Esophagus muscularis mucosa (tissue), 3 donors: ENCODE results near the gene TTC4.

ENCODE experiments used
- CTCF ChIP-seq, 3 experiments: fragments of 200-600 bp in 2 of 3; fragments of 450-650 bp in 1 of 3; sonication (generic) in 2 of 3; IDR thresholded peaks; one replicate each; pipeline ENCODE4 v1.5.1; 2017 to 2019; ENCODE audit warnings: antibody characterized with exemption in 3 of 3, mild to moderate bottlenecking in 2 of 3, moderate library complexity in 1 of 3
- POLR2A ChIP-seq: fragments of 450-650 bp; IDR thresholded peaks from one replicate; pipeline ENCODE4 v1.6.1; 2017; ENCODE audit warnings: antibody characterized with exemption, moderate library complexity, mild to moderate bottlenecking, low read depth
- POLR2AphosphoS5 ChIP-seq, 2 donors: sonication (generic); formaldehyde crosslinking; IDR thresholded peaks; one replicate each; pipeline ENCODE4 v1.6.1; 2017; ENCODE audit warnings: antibody characterized with exemption in 2 of 2

- TF ChIP-seq CTCF (IDR thresholded peaks at IDR 0.05) (no peak), POLR2AphosphoS5 (IDR thresholded peaks at IDR 0.05) (no peak), POLR2A (no peak)
These were observed 10.5 kb upstream of the TTC4 start for GRCh38 chr1:54705153-54705552.
